Measurements from ENCODE around the gene TPR. TPM values are rescaled to one million over a fixed set of nuclear protein-coding genes. Genes with fewer than 3 reads are reported as not detected.

Gene TPR
- total and polyA plus RNA-seq, 10 donors, result 23.8 to 129 (median 101) TPM

DNA sequence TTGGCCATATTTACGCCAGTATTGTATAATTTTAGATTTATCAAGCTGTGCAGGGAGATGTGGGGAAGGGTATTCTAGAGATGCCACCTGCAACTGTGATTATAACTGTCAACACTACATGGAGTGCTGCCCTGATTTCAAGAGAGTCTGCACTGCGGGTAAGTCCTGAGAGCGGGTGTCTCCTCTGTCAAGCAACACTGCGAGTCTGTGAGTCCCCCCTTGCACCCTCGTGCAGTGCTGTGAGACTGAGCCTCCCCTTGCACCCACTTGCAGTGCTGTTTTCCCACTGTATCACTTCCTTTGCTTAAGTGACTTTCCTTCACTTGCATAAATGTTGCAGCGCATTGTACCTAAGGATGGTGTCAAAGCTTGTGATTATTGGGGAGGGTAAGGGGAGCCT is 75.0 kb downstream of the TPR start:
- Histone ChIP-seq H3K4me1 (peaks cover 0 to 16% (median 5%) of the 10 kb centered on the region in 6 donors), H3K4me3 (no peak overlapping the region), H3K27me3 (replicated peaks in 1 of 7) (no peaks in the 10 kb centered on the region), H3K27ac (no peak overlapping the region), H3K36me3 (no peaks in the 10 kb centered on the region), H3K9me3 (no peaks in the 10 kb centered on the region)
- intact Hi-C loops (cut with DNase I; ENCODE audit: low total_unique reads), result no loop called here
- TF ChIP-seq POLR2AphosphoS5 (IDR thresholded peaks at IDR 0.05) (no peak), POLR2A (IDR thresholded peaks at IDR 0.05) (no peak)
- TF ChIP-seq, protein P1, sequence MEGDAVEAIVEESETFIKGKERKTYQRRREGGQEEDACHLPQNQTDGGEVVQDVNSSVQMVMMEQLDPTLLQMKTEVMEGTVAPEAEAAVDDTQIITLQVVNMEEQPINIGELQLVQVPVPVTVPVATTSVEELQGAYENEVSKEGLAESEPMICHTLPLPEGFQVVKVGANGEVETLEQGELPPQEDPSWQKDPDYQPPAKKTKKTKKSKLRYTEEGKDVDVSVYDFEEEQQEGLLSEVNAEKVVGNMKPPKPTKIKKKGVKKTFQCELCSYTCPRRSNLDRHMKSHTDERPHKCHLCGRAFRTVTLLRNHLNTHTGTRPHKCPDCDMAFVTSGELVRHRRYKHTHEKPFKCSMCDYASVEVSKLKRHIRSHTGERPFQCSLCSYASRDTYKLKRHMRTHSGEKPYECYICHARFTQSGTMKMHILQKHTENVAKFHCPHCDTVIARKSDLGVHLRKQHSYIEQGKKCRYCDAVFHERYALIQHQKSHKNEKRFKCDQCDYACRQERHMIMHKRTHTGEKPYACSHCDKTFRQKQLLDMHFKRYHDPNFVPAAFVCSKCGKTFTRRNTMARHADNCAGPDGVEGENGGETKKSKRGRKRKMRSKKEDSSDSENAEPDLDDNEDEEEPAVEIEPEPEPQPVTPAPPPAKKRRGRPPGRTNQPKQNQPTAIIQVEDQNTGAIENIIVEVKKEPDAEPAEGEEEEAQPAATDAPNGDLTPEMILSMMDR (IDR thresholded peaks at IDR 0.05 in 8 of 11, conservative IDR thresholded peaks at IDR 0.05 in 3 of 11), result no peak
- no peak for DNase-seq
- 90 to 95% (median 91%) methylated on average over 6 of the region's 6 CpGs for WGBS, 5 donors

DNA sequence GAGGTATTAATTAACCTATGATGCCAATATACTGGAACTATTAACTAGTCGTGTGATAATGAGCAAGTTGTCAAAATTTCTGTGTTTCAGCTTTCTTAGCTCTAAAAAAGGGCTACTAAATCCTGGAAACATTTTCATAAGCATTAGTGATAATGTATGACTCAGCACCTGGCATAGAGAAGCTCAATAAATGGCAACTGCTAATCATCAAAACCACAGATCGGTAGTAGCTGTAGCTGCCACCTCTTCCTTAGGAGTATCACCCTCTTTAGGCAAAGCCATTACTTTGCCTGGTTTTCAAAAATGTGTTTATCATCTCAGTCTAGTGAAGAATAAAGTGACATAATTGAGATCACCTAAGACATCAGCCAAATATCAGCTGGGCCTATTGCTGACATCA is 75.5 kb downstream of the TPR start:
- intact Hi-C loops (cut with DNase I; ENCODE audit: low total_unique reads), result no loop called here
- no peak for DNase-seq
- no peaks in the 10 kb centered on the region for H3K36me3 ChIP-seq
- H3K27ac ChIP-seq, result no peak overlapping the region
- H3K27me3 ChIP-seq (replicated peaks in 1 of 7), result no peaks in the 10 kb centered on the region
- H3K4me1 ChIP-seq, result peaks cover 0 to 11% (median 2%) of the 10 kb centered on the region in 6 donors
- H3K9me3 ChIP-seq, result no peaks in the 10 kb centered on the region
- 90 to 93% (median 90%) methylated on average over 2 of the region's 2 CpGs for WGBS, 5 donors
- H3K4me3 ChIP-seq, result no peak overlapping the region
- TF ChIP-seq POLR2A (IDR thresholded peaks at IDR 0.05) (no peak), POLR2AphosphoS5 (IDR thresholded peaks at IDR 0.05) (no peak)
- TF ChIP-seq, protein P1 (IDR thresholded peaks at IDR 0.05 in 8 of 11, conservative IDR thresholded peaks at IDR 0.05 in 3 of 11), result no peak

DNA sequence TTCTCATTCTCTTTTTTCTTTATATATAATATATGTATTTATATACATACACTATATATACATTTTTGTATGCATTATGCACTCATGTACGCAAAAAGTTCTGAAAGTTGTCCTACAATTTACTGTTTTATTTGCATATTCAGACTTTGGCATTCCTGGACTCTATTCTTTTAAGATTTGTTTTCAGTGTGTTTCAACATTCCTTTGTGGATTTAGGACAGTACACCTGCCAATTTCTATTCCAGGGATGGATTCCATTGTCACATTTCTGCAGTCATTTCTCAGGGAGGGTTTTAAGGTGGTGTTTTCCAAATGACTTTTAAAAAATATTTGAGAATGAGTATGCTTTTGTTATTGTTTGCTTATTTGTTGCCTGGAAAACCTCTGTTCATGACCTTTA is 76.2 kb downstream of the TPR start:
- no peaks in the 10 kb centered on the region for H3K36me3 ChIP-seq
- H3K4me1 ChIP-seq, result peaks cover 0 to 10% (median 2%) of the 10 kb centered on the region in 6 donors
- intact Hi-C loops (cut with DNase I; ENCODE audit: low total_unique reads), result no loop called here
- no peak overlapping the region for H3K4me3 ChIP-seq
- H3K9me3 ChIP-seq, result no peaks in the 10 kb centered on the region
- TF ChIP-seq POLR2A (IDR thresholded peaks at IDR 0.05) (no peak), POLR2AphosphoS5 (IDR thresholded peaks at IDR 0.05) (no peak)
- TF ChIP-seq, protein P1 (IDR thresholded peaks at IDR 0.05 in 8 of 11, conservative IDR thresholded peaks at IDR 0.05 in 3 of 11), result no peak
- no peaks in the 10 kb centered on the region for H3K27me3 ChIP-seq (replicated peaks in 1 of 7)
- H3K27ac ChIP-seq, result no peak overlapping the region
- DNase-seq, result no peak
- WGBS, 5 donors, result 88 to 97% (median 93%) methylated on average over 1 of the region's 1 CpG

DNA sequence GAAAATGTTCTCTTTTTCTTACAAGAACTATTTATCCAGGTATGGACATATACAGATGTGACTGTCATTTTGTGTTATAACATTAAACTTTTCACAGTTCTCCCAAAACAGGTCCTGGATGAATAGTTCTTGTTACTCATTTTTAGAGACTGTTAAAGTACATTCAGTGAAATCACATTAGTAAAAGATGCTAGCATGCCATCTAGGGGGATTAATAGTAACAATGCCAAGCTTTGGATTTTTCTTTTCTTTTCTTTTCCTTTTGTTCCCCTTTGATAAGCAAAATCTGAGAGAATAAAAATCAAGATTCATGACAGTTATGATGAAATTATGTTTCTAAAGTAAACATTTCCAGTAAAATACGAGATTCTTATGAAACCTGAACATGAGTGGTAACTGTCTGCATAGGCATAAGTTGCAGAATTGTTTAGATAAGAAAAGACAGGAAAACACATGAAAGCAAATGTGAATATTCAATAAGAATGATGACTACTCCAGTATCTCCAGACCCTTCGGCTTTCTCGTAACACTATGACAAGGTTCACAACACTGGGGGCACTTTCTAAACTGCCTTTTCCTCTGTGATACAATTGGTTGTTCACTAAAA is 77.5 kb downstream of the TPR start:
- 68 to 78% (median 70%) methylated on average over 3 of the region's 3 CpGs for WGBS, 5 donors
- H3K4me1 ChIP-seq, result peaks cover 0 to 7% (median 2%) of the 10 kb centered on the region in 6 donors
- TF ChIP-seq POLR2AphosphoS5 (IDR thresholded peaks at IDR 0.05) (no peak), POLR2A (IDR thresholded peaks at IDR 0.05) (no peak)
- TF ChIP-seq, protein P1 (IDR thresholded peaks at IDR 0.05 in 8 of 11, conservative IDR thresholded peaks at IDR 0.05 in 3 of 11), result no peak

More for the DNA sequence above, 77.5 kb downstream of the TPR start:
- H3K4me3 ChIP-seq, result no peak overlapping the region
- no peak overlapping the region for H3K27ac ChIP-seq
- H3K9me3 ChIP-seq, result no peaks in the 10 kb centered on the region
- H3K27me3 ChIP-seq (replicated peaks in 1 of 7), result no peaks in the 10 kb centered on the region
- H3K36me3 ChIP-seq, result no peaks in the 10 kb centered on the region
- intact Hi-C loops (cut with DNase I; ENCODE audit: low total_unique reads), result no loop called here
- DNase-seq, result no peak
